ENCODE results near the gene PDE3B.
"Not testable (repeated sequence)": the region's sequence is repeated elsewhere in the genome, so short reads cannot be mapped to it uniquely, and the experiment has no call there.

PDE3B gene

DNA sequence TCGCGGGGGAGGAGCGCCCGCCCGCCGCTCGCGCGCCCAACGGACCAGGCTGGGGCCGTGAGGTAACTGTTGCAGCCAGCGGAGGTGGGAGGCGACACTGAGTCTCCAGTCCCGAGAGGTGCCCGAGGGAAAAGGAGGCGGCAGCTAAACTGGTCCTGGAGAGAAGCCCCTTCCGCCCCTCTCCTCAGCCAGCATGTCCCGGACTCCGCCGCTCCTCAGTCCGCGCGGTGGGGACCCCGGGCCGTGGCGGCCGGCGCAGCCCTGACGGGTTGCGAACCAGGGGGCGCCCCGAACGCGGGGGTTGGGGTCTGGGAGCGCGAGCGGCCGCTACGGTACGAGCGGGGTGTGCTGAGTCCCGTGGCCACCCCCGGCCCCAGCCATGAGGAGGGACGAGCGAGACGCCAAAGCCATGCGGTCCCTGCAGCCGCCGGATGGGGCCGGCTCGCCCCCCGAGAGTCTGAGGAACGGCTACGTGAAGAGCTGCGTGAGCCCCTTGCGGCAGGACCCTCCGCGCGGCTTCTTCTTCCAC is at the start of gene PDE3B:
TSS of gene PDE3B (plus strand) at position 108 of the 529 bp plus-strand sequence. CDS start at position 380, 272 bp downstream.
- no peak for DNase-seq (ENCODE audit: low read depth, low spot score)

DNA sequence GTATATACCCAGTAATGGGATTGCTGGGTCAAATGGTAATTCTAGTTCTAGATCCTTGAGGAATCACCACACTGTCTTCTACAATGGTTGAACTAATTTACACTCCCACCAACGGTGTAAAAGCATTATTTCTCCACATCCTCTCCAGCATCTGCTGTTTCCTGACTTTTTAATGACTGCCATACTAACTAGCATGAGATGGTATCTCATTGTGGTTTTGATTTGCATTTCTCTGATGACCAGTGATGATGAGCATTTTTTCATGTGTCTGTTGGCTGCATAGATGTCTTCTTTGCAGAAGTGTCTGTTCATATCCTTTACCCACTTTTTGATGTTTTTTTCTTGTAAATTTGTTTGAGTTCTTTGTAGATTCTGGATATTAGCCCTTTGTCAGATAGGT is 48.3 kb upstream of the PDE3B start:
- not testable (repeated sequence) for DNase-seq (ENCODE audit: low read depth, low spot score)

DNA sequence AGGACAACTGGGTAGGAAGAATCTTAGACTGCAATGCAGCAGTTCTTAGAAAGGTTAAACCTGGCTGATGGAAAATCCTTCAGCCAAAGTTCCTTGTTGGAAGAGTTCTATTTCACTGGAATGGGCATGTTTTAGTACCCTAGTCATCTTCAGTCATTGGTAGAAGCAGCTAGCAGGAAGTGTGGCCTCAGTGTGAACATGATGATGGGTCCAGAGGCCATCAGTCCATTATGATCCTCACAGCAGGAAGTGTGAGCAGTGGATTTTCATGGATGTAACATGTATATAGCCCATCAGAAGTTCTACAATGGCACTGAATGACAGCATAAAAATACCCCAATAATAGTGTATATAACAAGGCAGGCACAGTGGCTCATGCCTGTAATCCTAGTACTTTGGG is 35.9 kb upstream of the PDE3B start:
- no peak for DNase-seq (ENCODE audit: low read depth, low spot score)

DNA sequence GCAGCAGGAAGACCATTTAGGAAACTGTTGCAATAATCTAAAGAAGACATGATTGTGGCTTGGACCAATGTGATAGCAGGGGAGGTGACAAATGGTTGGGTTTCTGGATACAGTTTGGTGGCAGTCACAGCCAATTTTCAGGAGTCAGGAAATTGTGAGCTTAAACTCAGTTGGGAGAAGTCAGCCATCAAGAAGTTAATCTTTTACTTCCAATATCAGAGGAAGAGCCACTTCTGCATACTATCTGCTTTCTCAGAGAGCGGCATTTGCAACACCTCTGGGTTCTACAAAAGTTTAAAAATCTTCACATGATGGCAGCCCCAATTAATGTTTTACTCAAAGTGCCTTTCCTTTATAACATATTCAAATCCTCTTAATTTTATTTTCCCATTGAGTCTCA is 33.7 kb upstream of the PDE3B start:
- no peak for DNase-seq (ENCODE audit: low read depth, low spot score)

DNA sequence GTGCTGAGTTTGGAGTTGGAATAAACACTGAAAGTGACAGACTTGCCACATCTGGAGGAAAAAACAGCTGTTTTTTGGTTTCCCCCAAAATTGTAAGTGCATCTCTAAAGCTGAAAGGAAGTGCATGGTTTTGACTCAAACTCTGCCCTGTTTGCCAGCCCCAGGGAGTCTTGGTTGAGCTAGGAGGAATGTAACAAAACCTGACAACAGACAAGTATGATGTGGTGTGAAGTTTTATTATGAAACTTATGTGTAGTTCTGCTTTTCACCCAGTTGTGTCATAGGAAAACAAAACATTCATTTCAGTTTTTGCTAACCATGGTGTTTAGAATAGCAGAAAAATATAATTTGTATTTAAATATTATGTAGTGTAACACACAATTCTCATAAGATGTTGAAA is 31.7 kb upstream of the PDE3B start:
- DNase-seq (ENCODE audit: low read depth, low spot score) = no peak

DNA sequence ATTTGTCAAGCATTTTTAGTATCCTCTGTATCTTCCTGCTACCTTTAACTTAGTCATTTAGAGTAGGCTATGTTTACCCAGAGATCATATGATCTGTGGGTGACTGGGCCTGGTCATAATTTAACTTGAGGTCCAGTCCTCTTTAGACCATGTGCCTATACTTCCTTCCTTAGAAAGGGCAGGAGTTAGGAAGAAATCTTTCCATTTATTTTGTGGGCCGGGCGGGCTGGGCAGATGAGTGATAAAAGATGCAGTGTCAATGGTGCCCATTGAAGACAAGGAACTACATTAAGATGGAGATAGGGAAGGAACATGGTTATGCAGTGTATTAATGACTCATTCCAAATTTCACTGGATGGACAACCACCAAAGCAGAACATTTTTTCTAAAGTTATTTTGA is 30.9 kb upstream of the PDE3B start:
- no peak for DNase-seq (ENCODE audit: low read depth, low spot score)

DNA sequence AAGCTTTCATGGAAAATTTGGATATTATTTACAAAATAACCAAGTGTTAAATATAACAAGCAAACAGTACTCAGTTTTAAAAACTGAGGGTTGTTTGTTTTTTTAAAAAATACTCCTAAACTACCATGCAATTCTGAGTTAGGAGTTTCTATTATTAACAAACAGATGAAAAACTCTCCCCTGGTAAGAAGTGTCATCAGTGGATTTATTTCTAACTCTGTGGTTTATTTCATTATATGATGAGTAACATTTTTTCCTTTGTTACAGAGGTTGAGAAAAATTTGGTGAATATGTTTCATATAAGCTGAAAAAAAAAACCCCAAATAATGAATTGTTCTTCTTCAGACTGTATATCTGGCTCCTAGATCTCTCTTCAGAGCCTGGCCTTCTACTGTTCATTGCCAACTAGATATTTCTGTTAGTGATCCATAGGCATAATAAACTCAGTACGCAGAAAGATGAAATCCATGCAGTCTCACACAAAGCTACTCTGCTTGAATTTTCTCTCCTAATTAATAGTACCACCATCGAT is 29.4 kb upstream of the PDE3B start:
- DNase-seq (ENCODE audit: low read depth, low spot score) = no peak

DNA sequence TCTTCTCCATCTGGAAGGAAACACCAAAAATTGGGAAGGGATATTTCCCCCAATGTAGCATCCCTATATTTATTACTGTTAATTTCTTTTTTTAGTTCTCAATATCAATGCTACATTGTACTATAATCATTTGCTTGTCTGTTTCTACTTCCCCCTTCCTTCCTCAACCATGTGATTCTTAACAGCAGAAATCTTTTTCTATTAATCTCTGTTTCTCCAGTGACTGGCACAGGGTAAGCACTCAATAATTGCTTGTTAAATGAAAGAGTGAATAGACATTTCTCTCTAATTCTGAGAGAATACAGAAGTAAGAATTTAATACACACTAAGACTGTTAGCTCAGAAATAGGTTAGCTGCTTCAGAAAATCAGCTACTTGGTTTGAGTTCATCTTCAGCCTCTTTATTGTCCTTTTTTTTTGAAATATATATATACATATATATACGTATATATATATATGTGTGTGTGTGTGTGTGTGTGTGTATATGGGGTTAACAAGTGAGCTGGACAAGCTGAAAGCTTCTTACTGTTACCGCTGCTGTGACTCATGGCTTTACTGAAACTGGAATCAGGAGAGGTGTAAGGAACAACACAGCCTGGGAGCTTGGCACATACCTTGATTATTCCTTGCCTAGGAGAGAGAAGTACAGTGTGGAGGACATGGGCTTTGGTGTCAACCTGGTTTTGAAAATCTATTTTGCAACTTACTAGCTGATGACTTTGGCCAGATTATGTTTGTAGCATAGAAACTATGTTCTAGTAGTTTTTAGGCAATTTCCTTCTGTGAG is 26.2 kb upstream of the PDE3B start:
- no peak for DNase-seq (ENCODE audit: low read depth, low spot score)

DNA sequence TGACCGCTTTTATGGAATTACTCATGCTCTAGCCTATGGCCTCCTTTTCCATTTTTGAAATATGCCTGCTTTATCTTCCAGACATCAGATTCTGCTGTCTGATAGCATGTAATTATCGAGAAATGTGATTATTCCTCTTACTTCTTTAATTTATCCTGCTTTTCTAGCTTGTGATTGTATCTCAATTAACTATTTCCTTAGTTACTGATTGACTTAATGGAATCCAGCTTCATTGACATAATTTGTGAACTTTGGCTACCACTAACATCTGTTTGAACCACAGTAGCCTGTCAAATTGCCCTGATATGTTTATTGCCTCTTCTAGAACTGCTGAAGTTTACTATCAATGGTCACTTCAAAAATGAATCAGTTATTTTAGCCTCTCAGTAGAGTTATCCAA is 25.5 kb upstream of the PDE3B start:
- DNase-seq (ENCODE audit: low read depth, low spot score) = no peak

DNA sequence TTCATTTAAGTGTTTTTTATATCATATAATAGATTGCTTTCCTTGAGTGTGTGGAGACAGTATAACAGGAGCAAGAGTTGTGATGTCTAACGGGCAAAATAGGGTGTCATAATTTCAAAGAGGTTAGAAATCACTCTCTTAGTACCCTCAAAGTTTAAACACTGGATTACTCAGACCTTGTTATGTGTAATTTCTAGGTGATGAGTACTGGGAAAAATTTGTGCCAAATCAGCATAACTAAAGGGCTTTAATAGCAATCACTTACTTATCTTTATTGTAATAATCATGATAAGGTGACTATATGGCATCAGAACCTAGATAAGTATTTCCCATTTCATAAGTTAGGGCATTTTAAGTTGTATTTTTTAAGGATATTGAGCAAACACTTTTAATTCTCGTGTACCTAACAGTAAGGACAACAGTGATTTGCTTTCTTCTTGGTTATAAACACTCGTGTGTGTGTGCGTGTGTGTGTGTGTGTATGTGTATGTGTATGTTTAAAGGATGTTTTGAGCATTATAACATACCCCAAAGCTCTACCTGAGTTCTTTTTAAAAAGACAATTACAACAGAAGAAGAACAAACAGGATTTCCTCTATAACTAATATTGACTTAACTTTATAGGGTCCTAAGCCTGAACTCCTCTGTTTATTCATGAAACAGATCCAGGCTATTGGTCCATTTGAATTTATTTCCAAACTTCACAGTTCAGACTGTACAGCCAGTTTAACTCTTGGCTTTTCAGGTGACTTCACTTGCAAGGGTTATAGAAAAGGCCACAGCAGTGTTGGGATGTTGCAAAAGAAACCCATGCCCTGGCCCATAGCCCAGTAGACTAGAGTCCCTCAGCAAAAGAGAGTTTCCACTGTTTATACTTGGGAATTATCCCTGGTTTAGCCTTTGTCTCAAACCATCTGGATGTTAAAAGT is 23.7 kb upstream of the PDE3B start:
- DNase-seq (ENCODE audit: low read depth, low spot score) = no peak

DNA sequence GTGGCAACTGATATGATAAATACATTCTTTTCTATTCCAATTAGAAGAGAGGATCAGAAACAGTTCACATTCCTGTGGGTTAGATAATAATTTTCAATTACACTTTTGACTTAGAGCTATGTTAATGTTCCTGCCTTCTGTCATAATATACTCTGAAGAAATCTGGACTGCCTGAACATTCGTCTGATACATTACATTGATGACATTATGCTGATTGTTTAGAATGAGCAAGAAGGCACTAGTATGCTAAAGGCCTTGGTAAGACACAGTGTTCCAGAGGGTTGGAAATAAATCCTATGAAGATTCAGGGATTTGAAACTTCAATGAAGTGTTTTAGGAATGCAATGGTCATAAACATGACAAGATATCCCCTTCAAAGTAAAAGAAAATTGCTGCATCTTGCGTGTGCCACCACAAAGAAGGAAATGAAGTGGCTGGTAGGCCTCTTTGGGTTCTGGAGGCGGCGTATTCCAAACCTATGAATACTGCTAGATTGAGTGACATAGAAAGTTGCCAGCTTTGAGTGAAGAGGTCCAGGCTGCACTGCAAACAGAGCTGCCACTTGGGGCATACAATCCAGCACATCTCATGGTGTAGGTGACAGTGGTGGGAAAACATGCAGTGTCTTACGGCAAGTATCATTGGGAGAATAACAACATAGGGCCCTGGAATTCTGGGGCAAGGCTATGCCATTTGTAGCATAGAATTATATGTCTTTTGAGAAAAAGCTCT is 21.2 kb upstream of the PDE3B start:
- no peak for DNase-seq (ENCODE audit: low read depth, low spot score)

DNA sequence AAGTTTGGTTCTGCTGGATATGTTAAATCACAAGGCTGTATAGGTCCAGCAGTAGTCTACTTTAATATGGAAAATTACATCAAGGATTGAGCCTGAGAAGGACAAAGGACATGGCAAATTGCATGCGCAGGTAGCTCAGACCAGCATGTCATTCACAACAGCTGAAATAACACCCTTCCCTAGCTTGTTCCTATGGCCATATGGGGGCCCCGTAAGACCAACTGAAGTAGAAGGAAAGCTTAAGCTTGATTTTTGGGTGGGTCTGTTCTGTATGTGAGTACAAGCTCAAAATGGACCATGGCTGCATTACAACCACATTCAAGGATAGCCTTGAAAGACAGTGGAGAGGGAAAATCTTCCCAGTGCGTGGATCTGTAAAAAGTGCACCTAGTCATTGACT is 20.6 kb upstream of the PDE3B start:
- DNase-seq (ENCODE audit: low read depth, low spot score) = no peak

DNA sequence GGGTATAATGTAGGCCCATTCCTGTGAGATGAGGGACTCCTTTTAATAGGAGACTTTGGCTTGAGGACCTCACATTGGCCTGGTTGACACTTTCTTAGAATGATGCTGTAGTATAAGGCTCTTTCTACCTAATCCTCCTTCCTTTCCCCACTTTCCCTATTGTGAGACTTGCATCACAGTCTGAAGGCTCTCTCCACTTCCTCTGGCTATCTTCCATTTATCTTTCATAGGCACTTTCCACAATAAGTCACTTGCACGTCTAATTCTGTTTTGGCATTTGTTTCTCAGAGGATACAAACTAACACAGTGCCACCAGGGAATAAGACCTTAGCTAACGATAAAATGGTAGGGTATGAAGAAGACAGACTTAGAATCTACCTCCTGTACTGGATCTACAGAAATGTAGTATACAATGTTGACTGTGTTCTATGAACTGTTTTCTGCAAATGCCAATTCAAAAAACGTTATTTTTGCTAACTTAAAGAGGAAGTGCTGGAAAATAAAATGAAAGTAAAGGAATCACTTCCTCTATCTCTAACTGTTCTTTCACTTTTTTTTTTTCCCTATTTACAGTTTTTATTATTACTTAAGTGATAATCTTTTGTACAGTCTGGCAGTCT is 17.9 kb upstream of the PDE3B start:
- no peak for DNase-seq (ENCODE audit: low read depth, low spot score)

DNA sequence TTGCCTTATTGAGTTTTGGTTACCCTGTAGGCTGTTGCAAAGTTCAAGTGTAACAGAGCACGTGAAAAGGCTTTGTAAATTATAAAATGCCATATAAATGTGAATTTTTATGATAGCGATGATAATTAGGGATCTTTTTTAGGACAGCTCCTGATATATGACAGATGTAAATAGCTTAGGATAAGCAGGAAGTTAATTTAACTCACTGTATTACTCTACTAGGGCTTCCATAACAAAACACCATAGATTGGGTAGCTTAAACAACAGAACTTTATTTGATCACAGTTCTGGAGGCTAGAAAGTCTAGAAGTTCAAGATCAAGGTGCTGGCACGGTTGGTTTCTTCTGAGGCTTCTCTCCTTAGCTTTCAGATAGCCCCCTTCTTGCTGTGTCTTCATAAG is 17.0 kb upstream of the PDE3B start:
- DNase-seq (ENCODE audit: low read depth, low spot score) = no peak

DNA sequence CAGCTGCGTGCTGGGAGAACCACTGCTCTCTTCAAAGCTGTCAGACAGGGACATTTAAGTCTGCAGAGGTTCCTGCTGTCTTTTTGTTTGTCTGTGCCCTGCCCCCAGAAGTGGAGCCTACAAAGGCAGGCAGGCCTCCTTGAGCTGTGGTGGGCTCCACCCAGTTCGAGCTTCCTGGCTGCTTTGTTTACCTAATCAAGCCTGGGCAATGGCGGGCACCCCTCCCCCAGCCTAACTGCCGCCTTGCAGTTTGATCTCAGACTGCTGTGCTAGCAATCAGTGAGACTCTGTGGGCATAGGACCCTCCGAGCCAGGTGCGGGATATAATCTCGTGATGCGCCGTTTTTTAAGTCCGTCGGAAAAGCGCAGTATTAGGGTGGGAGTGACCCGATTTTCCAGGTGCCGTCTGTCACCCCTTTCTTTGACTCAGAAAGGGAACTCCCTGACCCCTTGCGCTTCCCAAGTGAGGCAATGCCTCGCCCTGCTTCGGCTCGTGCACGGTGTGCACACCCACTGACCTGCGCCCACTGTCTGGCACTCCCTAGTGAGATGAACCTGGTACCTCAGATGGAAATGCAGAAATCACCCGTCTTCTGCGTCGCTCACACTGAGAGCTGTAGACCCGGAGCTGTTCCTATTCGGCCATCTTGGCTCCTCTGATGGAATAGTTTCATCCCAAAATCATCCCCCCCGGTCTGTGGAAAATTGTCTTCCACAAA is 9.9 kb upstream of the PDE3B start:
- not testable (repeated sequence) for DNase-seq (ENCODE audit: low read depth, low spot score)

DNA sequence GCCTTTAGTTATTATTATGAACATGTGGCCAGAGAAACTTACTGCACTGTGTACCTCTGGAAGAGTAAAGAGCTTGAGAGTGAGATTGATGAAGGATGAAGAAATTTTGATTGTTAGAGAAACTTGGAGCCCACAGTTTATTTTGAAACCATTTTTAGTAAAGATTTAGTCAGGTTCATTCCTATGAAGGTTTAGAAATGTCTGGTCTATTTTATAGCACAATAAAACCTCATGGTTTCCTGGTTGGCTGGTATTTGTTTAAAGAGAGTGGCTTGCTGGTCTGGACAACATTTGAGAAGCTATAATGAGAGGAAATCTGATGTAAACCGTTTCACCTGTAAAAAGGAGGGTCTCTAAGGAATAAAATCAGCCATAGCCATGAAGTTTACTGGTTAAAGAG is 8.8 kb upstream of the PDE3B start:
- DNase-seq (ENCODE audit: low read depth, low spot score) = no peak

DNA sequence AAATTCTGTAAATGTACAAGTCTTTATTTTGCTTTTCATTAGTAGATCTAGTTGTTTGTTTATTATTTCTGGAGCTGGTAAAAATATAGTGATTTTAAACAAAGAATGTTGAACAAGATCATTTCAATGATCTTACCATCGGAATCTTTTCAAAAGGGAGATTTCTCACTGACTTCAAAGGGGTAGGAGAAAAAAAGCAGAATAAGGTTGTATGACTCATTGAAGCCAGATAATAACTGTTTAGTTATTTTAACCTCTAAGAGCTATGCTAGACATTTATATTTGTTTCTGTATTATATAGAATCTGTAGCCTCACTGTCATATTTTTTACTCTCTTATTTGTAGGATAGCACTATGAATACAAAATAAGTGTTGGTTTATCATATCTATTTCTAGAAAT is 8.1 kb upstream of the PDE3B start:
- DNase-seq (ENCODE audit: low read depth, low spot score) = no peak

DNA sequence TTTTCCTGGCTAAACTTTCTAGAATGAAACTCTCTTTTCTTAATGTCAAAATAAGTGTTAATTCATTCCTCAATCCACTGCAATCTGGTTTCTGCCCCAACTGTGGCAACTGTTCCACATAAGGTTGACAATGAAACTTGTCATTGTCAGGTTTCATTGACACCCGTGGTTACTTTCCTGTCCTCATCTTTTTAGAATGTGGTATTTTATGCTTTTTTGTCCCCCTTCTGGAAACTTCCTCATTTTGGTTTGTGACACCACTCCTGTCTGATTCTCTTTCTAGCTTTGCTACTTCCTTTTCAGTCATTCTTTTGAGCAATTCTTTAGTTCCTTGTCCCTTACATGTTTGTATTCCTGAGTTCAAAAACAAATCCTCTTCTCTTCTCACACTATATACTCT is 7.5 kb upstream of the PDE3B start:
- no peak for DNase-seq (ENCODE audit: low read depth, low spot score)

DNA sequence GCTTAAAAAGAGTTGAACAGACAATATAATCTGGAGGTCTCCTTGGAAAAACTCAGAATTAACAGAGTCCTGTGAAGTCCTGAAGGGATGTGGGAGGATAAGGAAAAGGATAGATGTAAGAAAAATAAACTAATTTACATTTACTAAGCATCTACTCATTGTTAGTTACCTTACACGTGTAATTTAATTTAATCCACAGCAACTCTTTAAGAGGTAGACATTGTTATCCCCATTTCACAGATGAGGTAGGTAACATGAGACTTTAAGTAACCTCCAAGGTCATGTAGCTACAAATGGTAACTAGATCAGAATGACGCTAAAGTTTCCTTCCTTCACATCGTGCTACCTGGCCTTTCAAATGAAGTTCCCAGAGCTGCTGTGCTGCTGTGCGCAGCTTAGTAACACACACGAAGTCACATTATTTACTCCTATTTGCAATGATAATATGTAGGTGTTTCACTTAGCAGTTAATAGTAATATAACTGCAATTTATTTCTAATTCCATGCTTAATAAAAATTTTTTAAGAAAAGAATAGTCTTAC is 5.7 kb upstream of the PDE3B start:
- no peak for DNase-seq (ENCODE audit: low read depth, low spot score)

DNA sequence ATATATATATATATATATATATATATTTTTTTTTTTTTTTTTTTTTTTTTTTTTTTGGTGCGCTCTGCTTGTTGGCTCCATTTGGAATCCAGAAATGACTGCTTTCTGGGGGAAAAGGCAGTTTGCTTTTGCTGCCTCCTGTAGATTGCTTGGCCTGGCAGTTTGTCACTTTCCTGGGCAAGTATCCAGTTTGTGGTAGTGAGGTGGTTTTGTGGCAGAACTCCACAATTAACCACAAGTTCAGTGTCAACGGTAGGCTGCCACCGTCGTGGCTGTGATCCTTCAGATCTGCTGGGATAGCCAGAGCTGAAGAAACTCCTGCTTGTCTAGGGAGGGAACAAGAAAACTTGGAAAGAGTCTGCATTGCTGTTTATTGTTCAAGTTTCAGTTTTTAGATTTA is 5.0 kb upstream of the PDE3B start:
- DNase-seq (ENCODE audit: low read depth, low spot score) = no peak
